Tibial nerve (tissue), 4 donors: ENCODE measurements around the gene GLUD1.
"Not testable (repeated sequence)": the region's sequence is repeated elsewhere in the genome, so short reads cannot be mapped to it uniquely, and the experiment has no call there.

ENCODE experiments used
- CTCF ChIP-seq, 5 experiments: fragments of 200-600 bp in 3 of 5; fragments of 450-650 bp in 2 of 5; sonication (generic) in 3 of 5; IDR thresholded peaks; one replicate each; pipeline ENCODE4 v1.5.1; 2016 to 2019; ENCODE audit warnings: antibody characterized with exemption in 5 of 5, mild to moderate bottlenecking in 3 of 5, moderate library complexity in 2 of 5
- EP300 ChIP-seq, 2 donors: sonication (generic); formaldehyde crosslinking; IDR thresholded peaks; one replicate each; pipeline ENCODE4 v1.6.1; 2017; ENCODE audit warnings: antibody characterized with exemption in 2 of 2, mild to moderate bottlenecking in 1 of 2
- POLR2A ChIP-seq, 2 donors: fragments of 450-650 bp; IDR thresholded peaks; one replicate each; pipeline ENCODE4 v1.6.1; 2017; ENCODE audit warnings: antibody characterized with exemption in 2 of 2, mild to moderate bottlenecking in 2 of 2, moderate library complexity in 2 of 2

- TF ChIP-seq CTCF, EP300, POLR2A (IDR thresholded peaks at IDR 0.05): not testable (repeated sequence)
These were observed 18.2 kb downstream of the GLUD1 start for GRCh38 chr10:87076421-87076820.
